Measurements from ENCODE around the gene CCNL2. TPM values are rescaled to one million over a fixed set of nuclear protein-coding genes. Genes with fewer than 3 reads are reported as not detected.

CCNL2 gene
- total RNA-seq, 2 experiments from 2014 or later: 86.3 to 92.4 TPM

DNA sequence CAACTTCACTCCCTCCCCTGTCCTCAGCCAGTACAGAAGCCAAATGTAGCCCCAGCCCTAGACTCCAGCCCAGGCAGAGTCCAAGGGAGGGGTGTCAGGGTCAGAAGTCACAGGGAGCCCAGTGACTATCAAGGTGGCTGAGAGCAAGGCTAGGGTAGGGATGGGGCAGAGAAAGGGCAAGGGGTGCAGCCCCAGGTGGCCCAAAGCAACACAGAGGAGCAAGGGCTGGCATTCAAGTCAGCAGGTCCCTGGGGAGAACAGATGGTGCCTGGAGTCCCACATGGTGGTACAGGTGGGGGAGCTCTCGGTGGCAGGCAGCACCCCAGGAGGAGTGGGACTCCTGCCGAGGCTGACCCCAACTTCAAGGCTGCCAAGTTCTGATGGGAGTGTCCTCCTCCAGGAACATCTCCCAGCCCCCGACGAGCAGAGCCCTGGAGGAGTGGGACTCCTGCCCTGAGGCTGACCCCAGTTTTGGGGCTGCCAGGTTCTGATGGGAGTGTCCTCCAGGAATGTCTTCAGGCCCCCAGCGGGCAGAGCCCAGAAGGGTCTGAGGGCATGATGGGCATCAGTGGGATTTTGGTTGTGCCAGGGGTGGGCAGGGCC lies 46.2 kb downstream of the CCNL2 start:
- ChIA-PET POLR2A (interaction anchor here (0.7 to 1.3 kb wide), 3 partner anchors 18 to 442 kb away, joined by 3 to 6 read pairs (median 3); no protein-coding TSS in a partner anchor), CTCF (interaction anchor here (3.8 kb wide), 1 partner anchor 19 kb away, joined by 40 read pairs; no protein-coding TSS in a partner anchor)
- ATAC-seq: no peak
- Mint-ChIP-seq H3K9me3 (no peaks in the 10 kb centered on the region), H3K27me3 (peaks cover 12% of the 10 kb centered on the region), H3K27ac (no peak overlapping the region), H3K36me3 (ENCODE audit: low read depth) (no peaks in the 10 kb centered on the region), H3K4me3 (peak overlapping the region; percentile 61), H3K4me1 (ENCODE audit: low read depth) (peaks cover 17% of the 10 kb centered on the region)
- TF ChIP-seq, protein P1, sequence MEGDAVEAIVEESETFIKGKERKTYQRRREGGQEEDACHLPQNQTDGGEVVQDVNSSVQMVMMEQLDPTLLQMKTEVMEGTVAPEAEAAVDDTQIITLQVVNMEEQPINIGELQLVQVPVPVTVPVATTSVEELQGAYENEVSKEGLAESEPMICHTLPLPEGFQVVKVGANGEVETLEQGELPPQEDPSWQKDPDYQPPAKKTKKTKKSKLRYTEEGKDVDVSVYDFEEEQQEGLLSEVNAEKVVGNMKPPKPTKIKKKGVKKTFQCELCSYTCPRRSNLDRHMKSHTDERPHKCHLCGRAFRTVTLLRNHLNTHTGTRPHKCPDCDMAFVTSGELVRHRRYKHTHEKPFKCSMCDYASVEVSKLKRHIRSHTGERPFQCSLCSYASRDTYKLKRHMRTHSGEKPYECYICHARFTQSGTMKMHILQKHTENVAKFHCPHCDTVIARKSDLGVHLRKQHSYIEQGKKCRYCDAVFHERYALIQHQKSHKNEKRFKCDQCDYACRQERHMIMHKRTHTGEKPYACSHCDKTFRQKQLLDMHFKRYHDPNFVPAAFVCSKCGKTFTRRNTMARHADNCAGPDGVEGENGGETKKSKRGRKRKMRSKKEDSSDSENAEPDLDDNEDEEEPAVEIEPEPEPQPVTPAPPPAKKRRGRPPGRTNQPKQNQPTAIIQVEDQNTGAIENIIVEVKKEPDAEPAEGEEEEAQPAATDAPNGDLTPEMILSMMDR (IDR thresholded peaks at IDR 0.05): no peak
- intact Hi-C loops (cut with micrococcal nuclease): no loop called here
- DNase-seq: no peak

DNA sequence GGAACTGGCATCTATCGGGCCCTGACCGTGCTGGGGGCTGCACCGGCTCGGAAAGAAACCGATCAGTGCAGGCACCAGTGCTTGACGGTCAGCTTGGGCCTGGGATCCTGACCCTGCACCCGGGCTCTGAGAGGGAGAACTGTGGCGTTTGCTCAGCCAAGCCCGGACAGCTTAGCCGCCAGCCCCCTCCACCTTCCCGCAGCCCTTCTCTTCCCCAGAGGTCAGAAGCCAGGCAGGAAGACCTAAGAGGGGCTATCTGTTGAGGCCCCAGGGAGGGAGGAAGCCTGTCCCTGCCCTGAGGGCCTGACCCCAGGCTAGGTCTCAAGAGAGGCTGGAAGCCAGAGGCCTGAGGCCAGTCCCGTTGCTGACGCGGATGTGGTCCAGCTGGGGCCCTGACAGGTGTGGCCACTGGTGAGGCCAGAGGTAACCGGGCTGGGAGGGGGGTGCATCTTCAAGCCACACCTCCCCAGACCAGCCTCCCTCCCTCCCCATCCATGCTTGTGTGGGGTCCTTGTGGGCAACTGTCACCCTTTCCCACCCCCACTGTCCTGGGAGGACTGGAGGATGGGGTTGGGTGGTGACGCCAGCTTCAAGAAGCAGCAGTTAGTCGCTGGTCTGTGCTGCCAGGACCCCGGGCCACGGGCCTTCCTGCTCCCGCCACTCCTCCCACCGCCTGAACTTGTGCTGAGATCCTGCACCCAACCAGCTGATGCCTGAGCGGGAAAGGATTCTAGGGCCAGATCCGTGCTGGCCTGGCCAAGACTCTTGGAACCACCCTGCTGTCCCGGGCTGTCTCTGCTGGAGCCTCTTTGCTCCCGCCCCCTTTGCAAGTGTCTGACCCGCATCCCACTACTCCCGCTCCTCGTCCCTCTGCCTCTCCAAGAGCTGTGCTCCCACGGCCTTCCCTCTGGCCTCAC lies 47.4 kb downstream of the CCNL2 start:
- DNase-seq (no peak), ATAC-seq (no peak)
- H3K4me3 Mint-ChIP-seq: peak overlapping the region; percentile 61
- H3K27ac Mint-ChIP-seq: peak overlapping the region; percentile 49
- peaks cover 12% of the 10 kb centered on the region for H3K27me3 Mint-ChIP-seq
- H3K9me3 Mint-ChIP-seq: no peaks in the 10 kb centered on the region
- POLR2A ChIA-PET: interaction anchor here (0.7 to 1.3 kb wide), 2 partner anchors 21 to 23 kb away, joined by 4 to 6 read pairs; partner anchors contain the start of gene AURKAIP1
- intact Hi-C loops (cut with micrococcal nuclease): no loop called here
- H3K36me3 Mint-ChIP-seq (ENCODE audit: low read depth): no peaks in the 10 kb centered on the region
- H3K4me1 Mint-ChIP-seq (ENCODE audit: low read depth): peaks cover 22% of the 10 kb centered on the region
- CTCF ChIA-PET: interaction anchor here (3.8 kb wide), 1 partner anchor 20 kb away, joined by 40 read pairs; no protein-coding TSS in a partner anchor
- TF ChIP-seq, protein P1 (IDR thresholded peaks at IDR 0.05): no peak

- Mint-ChIP-seq H3K27me3 (peaks cover 12% of the 10 kb centered on the region), H3K36me3 (ENCODE audit: low read depth) (no peaks in the 10 kb centered on the region), H3K27ac (peak within 1 kb of the TSS; percentile 25), H3K4me3 (peak within 1 kb of the TSS; percentile 78), H3K9me3 (no peaks in the 10 kb centered on the region), H3K4me1 (ENCODE audit: low read depth) (peaks cover 34% of the 10 kb centered on the region)
- intact Hi-C loops (cut with micrococcal nuclease): no loop called here
- TF ChIP-seq, protein P1 (IDR thresholded peaks at IDR 0.05): peak; percentile 27
- peak; percentile 75 for DNase-seq
- peak; percentile 80 for ATAC-seq
- CTCF ChIA-PET: interaction anchor here (0.9 kb wide), 1 partner anchor 58 kb away, joined by 3 read pairs; no protein-coding TSS in a partner anchor
- POLR2A ChIA-PET: interaction anchor here (1.5 kb wide), 1 partner anchor 23 kb away, joined by 5 read pairs; no protein-coding TSS in a partner anchor
Observed at GRCh38 chr1:1349256-1350012, 49.7 kb downstream of the CCNL2 start, which contains the start of gene DVL1. DVL1 (minus strand) TSS chr1:1349418; CDS start chr1:1349065, 353 bp downstream.

DNA sequence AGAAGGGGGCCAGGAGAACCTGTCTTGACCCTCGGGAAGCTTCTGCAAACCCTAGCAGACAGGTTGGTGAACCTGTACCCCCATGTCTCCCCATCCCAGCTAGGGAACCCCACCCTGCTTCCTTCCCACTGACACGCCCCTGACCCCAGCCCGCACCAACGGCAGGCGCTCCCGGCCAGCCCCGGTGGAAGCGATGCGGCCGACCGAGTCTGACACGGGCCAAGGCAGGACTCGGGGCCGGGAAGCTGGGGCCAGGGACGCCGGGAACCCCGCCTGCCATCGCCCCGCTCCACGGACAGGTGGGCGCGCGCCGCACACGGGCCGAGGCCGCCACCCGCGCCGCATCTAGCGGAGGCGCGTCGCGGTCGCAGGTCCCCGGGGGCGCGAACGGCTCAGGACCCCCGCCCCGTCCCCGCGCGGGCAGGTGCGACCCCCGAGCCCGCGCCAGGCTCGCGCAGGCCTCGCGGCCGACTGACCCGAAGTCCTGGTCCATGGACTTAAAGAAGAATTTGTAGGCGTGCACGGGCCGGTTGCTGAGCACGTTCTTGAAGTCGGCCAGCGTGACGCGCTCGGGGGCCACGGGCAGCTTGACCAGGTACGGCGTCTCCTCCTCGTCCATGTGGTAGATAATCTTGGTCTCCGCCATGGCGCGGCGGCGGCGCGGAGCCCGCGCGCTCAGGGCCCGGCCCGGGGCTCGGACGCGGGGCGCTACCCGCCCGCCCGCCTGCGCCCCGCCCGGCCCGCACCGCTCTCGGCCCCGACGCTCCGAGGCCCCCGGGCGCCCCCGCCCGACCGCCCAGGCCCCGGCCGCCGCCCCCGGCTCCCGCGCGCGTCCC lies 50.5 kb downstream of the CCNL2 start:
- ChIA-PET POLR2A (interaction anchor here (0.9 to 1.5 kb wide), 6 partner anchors 18 to 52 kb away, joined by 3 to 6 read pairs (median 4); partner anchors contain the start of gene TAS1R3), CTCF (interaction anchor here (0.9 to 1.6 kb wide), 6 partner anchors 23 to 193 kb away, joined by 3 to 17 read pairs (median 4); partner anchors contain the start of gene AURKAIP1)
- ATAC-seq: peak; percentile 17
- DNase-seq: no peak
- Mint-ChIP-seq H3K27ac (peak overlapping the region; percentile 25), H3K9me3 (no peaks in the 10 kb centered on the region), H3K36me3 (ENCODE audit: low read depth) (no peaks in the 10 kb centered on the region), H3K27me3 (peaks cover 9% of the 10 kb centered on the region), H3K4me1 (ENCODE audit: low read depth) (peaks cover 31% of the 10 kb centered on the region), H3K4me3 (peak overlapping the region; percentile 78)
- TF ChIP-seq, protein P1 (IDR thresholded peaks at IDR 0.05): no peak
- intact Hi-C loops (cut with micrococcal nuclease): no loop called here

Data from activated CD8-positive, alpha-beta T cell treated with anti-CD3 and anti-CD28 coated beads for 36 hours (primary cell).